Retinal pigment epithelial cell (primary cell): ENCODE results near the gene TSKS.

Experiments
- DNase-seq: peaks from one replicate; pipeline ENCODE4 v3.0.0-alpha.2; 2010; ENCODE audit warnings: low read depth
- H3K4me3 ChIP-seq: 2 replicates; pipeline ENCODE4 v1.5.1; 2011; ENCODE audit warnings: mild to moderate bottlenecking, low read length, control low read depth, moderate library complexity
- CTCF ChIP-seq: conservative IDR thresholded peaks from 2 replicates; pipeline ENCODE4 v1.5.1; 2011; ENCODE audit warnings: low read depth, low read length, control low read depth, inconsistent platforms

Gene TSKS

GRCh38 chr19:49691243-49692146 is 71.6 kb downstream of the TSKS start:
- no peak for DNase-seq
- TF ChIP-seq CTCF: no peak
- peak overlapping the region; percentile 68 for H3K4me3 ChIP-seq

- no peak for TF ChIP-seq CTCF
- H3K4me3 ChIP-seq: peak within 1 kb of the TSS; percentile 68
- DNase-seq: no peak
Observed at GRCh38 chr19:49690656-49691242, 72.4 kb downstream of the TSKS start, which contains the start of gene CPT1C. Gene CPT1C (plus strand): TSS chr19:49691116. CDS start chr19:49692253, 1,137 bp downstream.

GRCh38 chr19:49690079-49690655 is 72.9 kb downstream of the TSKS start:
- TF ChIP-seq CTCF: no peak
- peak overlapping the region; percentile 68 for H3K4me3 ChIP-seq
- no peak for DNase-seq
